GM15510 (cell line): Measurements from ENCODE around the gene QRFP.

Experiments
- POLR2A ChIP-seq: IDR thresholded peaks from 3 replicates; pipeline ENCODE4 v1.6.1; 2011; ENCODE audit warnings: borderline replicate concordance; ENCODE audit not compliant: insufficient read length; ENCODE audit errors: extremely low read depth

The QRFP gene

GRCh38 chr9:130917168-130917960 lies 20.8 kb upstream of the QRFP start:
- TF ChIP-seq POLR2A = no peak

GRCh38 chr9:130915096-130915447 lies 18.5 kb upstream of the QRFP start:
- TF ChIP-seq POLR2A = no peak

- no peak for TF ChIP-seq POLR2A
Observed at GRCh38 chr9:130914417-130915095, 17.9 kb upstream of the QRFP start.

GRCh38 chr9:130913599-130914416 lies 17.2 kb upstream of the QRFP start:
- no peak for TF ChIP-seq POLR2A

- TF ChIP-seq POLR2A = no peak
Observed at GRCh38 chr9:130912932-130913598, 16.5 kb upstream of the QRFP start.

- no peak for TF ChIP-seq POLR2A
Observed at GRCh38 chr9:130911254-130912049, 14.8 kb upstream of the QRFP start.

GRCh38 chr9:130908878-130909355 lies 12.3 kb upstream of the QRFP start:
- TF ChIP-seq POLR2A = no peak

- TF ChIP-seq POLR2A = no peak
Observed at GRCh38 chr9:130908146-130908877, 11.7 kb upstream of the QRFP start.

GRCh38 chr9:130906735-130907416 lies 10.3 kb upstream of the QRFP start:
- TF ChIP-seq POLR2A = no peak

- TF ChIP-seq POLR2A = no peak
Observed at GRCh38 chr9:130905902-130906734, 9.5 kb upstream of the QRFP start.

GRCh38 chr9:130905125-130905901 lies 8.7 kb upstream of the QRFP start:
- no peak for TF ChIP-seq POLR2A
